H9 (cell line): ENCODE data around the gene RPP40. TPM values are rescaled to one million over a fixed set of nuclear protein-coding genes. Genes with fewer than 3 reads are reported as not detected.

Experiments used
- DNase-seq: peaks from one replicate; pipeline ENCODE4 v3.0.0-alpha.2; 2017
- H2AFZ ChIP-seq: one replicate; pipeline ENCODE4 v1.6.1; 2013; ENCODE audit warnings: mild to moderate bottlenecking, low read length, control low read depth, moderate library complexity
- H2AK5ac ChIP-seq: 2 replicates; pipeline ENCODE4 v1.6.1; 2013; ENCODE audit warnings: low read length, control low read depth, mixed read lengths; ENCODE audit not compliant: insufficient read length
- H2BK120ac ChIP-seq: one replicate; pipeline ENCODE4 v1.6.1; 2013; ENCODE audit warnings: low read depth, mild to moderate bottlenecking, low read length, control low read depth, inconsistent platforms; ENCODE audit not compliant: poor library complexity, severe bottlenecking
- H2BK12ac ChIP-seq: 2 replicates; pipeline ENCODE4 v1.6.1; 2013; ENCODE audit warnings: low read length, control low read depth, mixed read lengths, low read depth; ENCODE audit not compliant: insufficient read length
- H2BK15ac ChIP-seq: 2 replicates; pipeline ENCODE4 v1.6.1; 2013; ENCODE audit warnings: low read depth, low read length, control low read depth
- H2BK20ac ChIP-seq: one replicate; pipeline ENCODE4 v1.6.1; 2013; ENCODE audit warnings: low read depth, mild to moderate bottlenecking, low read length, control low read depth, inconsistent platforms; ENCODE audit not compliant: poor library complexity, severe bottlenecking
- H2BK5ac ChIP-seq: 2 replicates; pipeline ENCODE4 v1.6.1; 2013; ENCODE audit warnings: low read length, control low read depth, mixed read lengths; ENCODE audit not compliant: insufficient read length
- H3K14ac ChIP-seq: 2 replicates; pipeline ENCODE4 v1.6.1; 2013; ENCODE audit warnings: low read length, control low read depth; ENCODE audit not compliant: insufficient read depth
- H3K18ac ChIP-seq: 2 replicates; pipeline ENCODE4 v1.6.1; 2013; ENCODE audit warnings: low read depth, mild to moderate bottlenecking, mixed read lengths, low read length, control low read depth; ENCODE audit not compliant: insufficient read length
- H3K23ac ChIP-seq: 2 replicates; pipeline ENCODE4 v1.6.1; 2013; ENCODE audit warnings: low read length, control low read depth, mixed read lengths, low read depth; ENCODE audit not compliant: insufficient read length
- H3K23me2 ChIP-seq: 2 replicates; pipeline ENCODE4 v1.6.1; 2013; ENCODE audit warnings: low read depth, mild to moderate bottlenecking, mixed read lengths, low read length, control low read depth; ENCODE audit not compliant: insufficient read length, poor library complexity, severe bottlenecking
- H3K27ac ChIP-seq: 2 replicates; pipeline ENCODE4 v1.5.1; 2013; ENCODE audit warnings: low read length, control low read depth, mixed read lengths, low read depth; ENCODE audit not compliant: insufficient read length
- H3K27me3 ChIP-seq: 2 replicates; pipeline ENCODE4 v1.6.1; 2013; ENCODE audit warnings: low read length, control low read depth, inconsistent platforms; ENCODE audit not compliant: insufficient read depth
- H3K4ac ChIP-seq: 2 replicates; pipeline ENCODE4 v1.6.1; 2013; ENCODE audit warnings: low read depth, mild to moderate bottlenecking, control low read depth, inconsistent platforms, low read length, moderate library complexity
- H3K4me1 ChIP-seq: 2 replicates; pipeline ENCODE4 v1.6.1; 2013; ENCODE audit warnings: low read length, control low read depth, inconsistent platforms; ENCODE audit not compliant: insufficient read depth
- H3K4me2 ChIP-seq: 2 replicates; pipeline ENCODE4 v1.6.1; 2013; ENCODE audit warnings: low read length, control low read depth, mixed read lengths; ENCODE audit not compliant: insufficient read length, insufficient read depth
- H3K56ac ChIP-seq: 2 replicates; pipeline ENCODE4 v1.6.1; 2013; ENCODE audit warnings: low read depth, mild to moderate bottlenecking, mixed read lengths, low read length, control low read depth; ENCODE audit not compliant: insufficient read length
- H3K79me1 ChIP-seq: 2 replicates; pipeline ENCODE4 v1.6.1; 2013; ENCODE audit warnings: low read depth, mild to moderate bottlenecking, moderate library complexity, low read length, control low read depth, inconsistent platforms; ENCODE audit not compliant: insufficient read depth, poor library complexity, severe bottlenecking
- H3K79me2 ChIP-seq: 2 replicates; pipeline ENCODE4 v1.6.1; 2013; ENCODE audit warnings: low read length, control low read depth, inconsistent platforms; ENCODE audit not compliant: insufficient read depth
- H3K9ac ChIP-seq: 2 replicates; pipeline ENCODE4 v1.6.1; 2013; ENCODE audit warnings: low read length, control low read depth, mixed read lengths; ENCODE audit not compliant: insufficient read length; ENCODE audit errors: extremely low read depth
- H3K9me3 ChIP-seq: one replicate; pipeline ENCODE4 v1.6.1; 2013; ENCODE audit warnings: low read depth, low read length, inconsistent platforms; ENCODE audit not compliant: control insufficient read depth
- H3T11ph ChIP-seq: one replicate; pipeline ENCODE4 v1.6.1; 2013; ENCODE audit warnings: mild to moderate bottlenecking, low read length, control low read depth, inconsistent platforms
- H4K20me1 ChIP-seq: one replicate; pipeline ENCODE4 v1.6.1; 2013; ENCODE audit not compliant: control insufficient read depth, insufficient read length, insufficient read depth
- H4K5ac ChIP-seq: 2 replicates; pipeline ENCODE4 v1.6.1; 2013; ENCODE audit warnings: low read depth, mild to moderate bottlenecking, mixed read lengths, low read length, control low read depth; ENCODE audit not compliant: insufficient read length
- H4K8ac ChIP-seq: replicated peaks from 2 replicates; pipeline ENCODE4 v1.6.1; 2013; ENCODE audit warnings: low read length, control low read depth, mixed read lengths, low read depth; ENCODE audit not compliant: insufficient read length
- H4K91ac ChIP-seq: 2 replicates; pipeline ENCODE4 v1.6.1; 2013; ENCODE audit warnings: low read depth, mild to moderate bottlenecking, moderate library complexity, mixed read lengths, low read length, control low read depth; ENCODE audit not compliant: insufficient read length
- H3K27ac Mint-ChIP-seq, 3 experiments: 2 replicates in 2 of 3; 3 replicates in 1 of 3; pipeline ENCODE4 v1.8.0; 2020 to 2021; ENCODE audit warnings: mixed read lengths in 3 of 3, mild to moderate bottlenecking in 1 of 3, moderate library complexity in 1 of 3
- H3K27me3 Mint-ChIP-seq: 2 replicates; pipeline ENCODE4 v1.8.0; 2021; ENCODE audit warnings: low read depth, mild to moderate bottlenecking, moderate library complexity, mixed read lengths
- H3K36me3 Mint-ChIP-seq, 3 experiments: 2 replicates in 2 of 3; 3 replicates in 1 of 3; pipeline ENCODE4 v1.8.0; 2020 to 2021; ENCODE audit warnings: low read depth in 3 of 3, mixed read lengths in 3 of 3; ENCODE audit not compliant: insufficient read depth in 1 of 3
- H3K4me1 Mint-ChIP-seq, 2 experiments: 2 replicates each; pipeline ENCODE4 v1.8.0; 2020; ENCODE audit warnings: mixed read lengths in 2 of 2
- H3K4me3 Mint-ChIP-seq, 2 experiments: 2 replicates in 1 of 2; 3 replicates in 1 of 2; pipeline ENCODE4 v1.8.0; 2020 to 2021; ENCODE audit warnings: mild to moderate bottlenecking in 2 of 2, mixed read lengths in 2 of 2, moderate library complexity in 1 of 2
- H3K9me3 Mint-ChIP-seq, 2 experiments: 2 replicates in 1 of 2; 3 replicates in 1 of 2; pipeline ENCODE4 v1.8.0; 2020; ENCODE audit warnings: mild to moderate bottlenecking in 2 of 2, mixed read lengths in 2 of 2, moderate library complexity in 1 of 2
- WGBS: extraction: QIAGEN DNeasy Blood & Tissue Kit; methylation state at CpG from one replicate; pipeline ENCODE4 v1.1.7; 2013; ENCODE audit warnings: missing lambda C conversion rate, low lambda C conversion rate, mixed read lengths; ENCODE audit not compliant: insufficient read length; ENCODE audit errors: extremely low coverage; 5-methylcytosine and 5-hydroxymethylcytosine counted together
- total RNA-seq: library from RNA; stranded (reverse); gene quantifications from 2 replicates; pipeline ENCODE4 v1.2.1, GENCODE V29; 2021
- TF ChIP-seq, protein P1 (sequence below): fragments of 200-600 bp; sonication (generic); conservative IDR thresholded peaks from 3 replicates; pipeline ENCODE4 v1.8.0; 2021; ENCODE audit warnings: antibody characterized with exemption, mild to moderate bottlenecking

RPP40 gene
- total RNA-seq, 1 experiment from 2014 or later: 17.8 TPM

DNA sequence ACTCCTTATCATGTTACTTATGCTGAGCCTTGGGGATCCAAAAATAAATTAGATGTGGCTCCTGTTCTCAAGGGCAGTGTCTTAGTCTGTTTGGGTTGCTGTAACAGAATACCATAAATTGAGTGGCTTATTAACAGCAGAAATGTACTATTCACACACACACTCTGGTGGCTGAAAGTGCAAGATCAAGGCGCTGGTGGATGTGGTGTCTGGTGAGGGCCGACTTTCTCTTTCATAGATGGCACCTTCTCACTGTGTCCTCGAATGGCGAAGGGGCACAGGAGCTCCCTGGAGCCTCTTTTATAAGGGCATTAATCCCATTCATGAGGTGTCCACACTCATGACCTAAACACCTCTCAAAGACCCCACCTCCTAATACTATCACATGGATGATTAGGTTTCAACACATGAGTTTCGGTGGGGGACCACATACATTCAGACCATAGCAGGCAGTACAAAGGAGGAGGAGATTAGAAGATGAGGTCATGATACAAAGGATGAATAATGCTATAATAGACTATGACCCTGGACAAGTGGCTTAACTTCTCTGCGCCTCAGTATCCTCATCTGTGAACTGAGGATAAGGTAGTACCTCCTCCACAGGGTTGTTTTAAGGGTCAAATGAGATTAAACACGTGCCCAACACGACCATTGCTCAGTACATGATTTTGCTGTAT, 34.1 kb downstream of the RPP40 start:
- Histone ChIP-seq H3K56ac (no peak overlapping the region), H3T11ph (no peak overlapping the region), H3K79me2 (no peaks in the 10 kb centered on the region), H2BK120ac (no peak overlapping the region), H3K9me3 (no peaks in the 10 kb centered on the region), H4K8ac (no peak overlapping the region), H3K4ac (no peak overlapping the region), H3K27me3 (no peaks in the 10 kb centered on the region), H2BK5ac (no peak overlapping the region), H2BK20ac (no peak overlapping the region), H4K5ac (no peak overlapping the region), H3K4me1 (peaks cover 2% of the 10 kb centered on the region; the same call in 1 of the 2 replicates), H2BK15ac (no peak overlapping the region), H2AFZ (no peak overlapping the region), H3K79me1 (no peaks in the 10 kb centered on the region), H3K18ac (no peak overlapping the region), H4K91ac (no peak overlapping the region), H3K23ac (no peak overlapping the region), H3K9ac (no peak overlapping the region), H3K4me2 (no peak overlapping the region), H3K23me2 (no peaks in the 10 kb centered on the region), H2BK12ac (no peak overlapping the region), H3K14ac (no peak overlapping the region), H3K27ac (no peak overlapping the region), H4K20me1 (no peaks in the 10 kb centered on the region), H2AK5ac (no peak overlapping the region)
- Mint-ChIP-seq H3K9me3 (no peaks in the 10 kb centered on the region), H3K27ac (no peak overlapping the region), H3K4me3 (no peak overlapping the region), H3K27me3 (peaks cover 3% of the 10 kb centered on the region; the same call in 1 of the 2 replicates), H3K36me3 (no peaks in the 10 kb centered on the region), H3K4me1 (peaks cover 28 to 37% of the 10 kb centered on the region in 2 experiments)
- TF ChIP-seq, protein P1, sequence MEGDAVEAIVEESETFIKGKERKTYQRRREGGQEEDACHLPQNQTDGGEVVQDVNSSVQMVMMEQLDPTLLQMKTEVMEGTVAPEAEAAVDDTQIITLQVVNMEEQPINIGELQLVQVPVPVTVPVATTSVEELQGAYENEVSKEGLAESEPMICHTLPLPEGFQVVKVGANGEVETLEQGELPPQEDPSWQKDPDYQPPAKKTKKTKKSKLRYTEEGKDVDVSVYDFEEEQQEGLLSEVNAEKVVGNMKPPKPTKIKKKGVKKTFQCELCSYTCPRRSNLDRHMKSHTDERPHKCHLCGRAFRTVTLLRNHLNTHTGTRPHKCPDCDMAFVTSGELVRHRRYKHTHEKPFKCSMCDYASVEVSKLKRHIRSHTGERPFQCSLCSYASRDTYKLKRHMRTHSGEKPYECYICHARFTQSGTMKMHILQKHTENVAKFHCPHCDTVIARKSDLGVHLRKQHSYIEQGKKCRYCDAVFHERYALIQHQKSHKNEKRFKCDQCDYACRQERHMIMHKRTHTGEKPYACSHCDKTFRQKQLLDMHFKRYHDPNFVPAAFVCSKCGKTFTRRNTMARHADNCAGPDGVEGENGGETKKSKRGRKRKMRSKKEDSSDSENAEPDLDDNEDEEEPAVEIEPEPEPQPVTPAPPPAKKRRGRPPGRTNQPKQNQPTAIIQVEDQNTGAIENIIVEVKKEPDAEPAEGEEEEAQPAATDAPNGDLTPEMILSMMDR: no peak
- no peak for DNase-seq
- no CpG with 5 or more reads among the region's 8 CpGs for WGBS
